22Rv1 (cell line): ENCODE data around the gene PACS1.

ENCODE experiments used
- ZFX ChIP-seq: fragments of 450-650 bp; IDR thresholded peaks from 2 replicates; pipeline ENCODE4 v1.6.1; 2017; ENCODE audit warnings: antibody characterized with exemption, borderline replicate concordance
- TF ChIP-seq, protein P1 (sequence below): fragments of 450-650 bp; IDR thresholded peaks from 2 replicates; pipeline ENCODE4 v1.5.1; 2017; ENCODE audit warnings: mild to moderate bottlenecking

DNA sequence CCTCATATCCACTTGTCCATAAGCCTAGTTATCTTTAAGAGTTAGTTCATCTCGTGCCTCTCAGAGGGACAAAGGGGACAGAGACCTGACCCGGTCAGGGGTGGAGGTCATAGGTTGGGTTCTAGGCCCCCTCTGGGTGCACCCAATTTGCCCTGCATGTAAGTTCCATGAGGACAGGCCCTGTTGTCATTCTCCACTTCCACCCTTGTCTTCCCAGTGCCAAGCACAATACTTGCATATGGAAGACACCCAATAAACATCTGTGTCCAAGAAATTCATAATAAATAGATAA lies 220.2 kb downstream of the PACS1 start:
- TF ChIP-seq, protein P1, sequence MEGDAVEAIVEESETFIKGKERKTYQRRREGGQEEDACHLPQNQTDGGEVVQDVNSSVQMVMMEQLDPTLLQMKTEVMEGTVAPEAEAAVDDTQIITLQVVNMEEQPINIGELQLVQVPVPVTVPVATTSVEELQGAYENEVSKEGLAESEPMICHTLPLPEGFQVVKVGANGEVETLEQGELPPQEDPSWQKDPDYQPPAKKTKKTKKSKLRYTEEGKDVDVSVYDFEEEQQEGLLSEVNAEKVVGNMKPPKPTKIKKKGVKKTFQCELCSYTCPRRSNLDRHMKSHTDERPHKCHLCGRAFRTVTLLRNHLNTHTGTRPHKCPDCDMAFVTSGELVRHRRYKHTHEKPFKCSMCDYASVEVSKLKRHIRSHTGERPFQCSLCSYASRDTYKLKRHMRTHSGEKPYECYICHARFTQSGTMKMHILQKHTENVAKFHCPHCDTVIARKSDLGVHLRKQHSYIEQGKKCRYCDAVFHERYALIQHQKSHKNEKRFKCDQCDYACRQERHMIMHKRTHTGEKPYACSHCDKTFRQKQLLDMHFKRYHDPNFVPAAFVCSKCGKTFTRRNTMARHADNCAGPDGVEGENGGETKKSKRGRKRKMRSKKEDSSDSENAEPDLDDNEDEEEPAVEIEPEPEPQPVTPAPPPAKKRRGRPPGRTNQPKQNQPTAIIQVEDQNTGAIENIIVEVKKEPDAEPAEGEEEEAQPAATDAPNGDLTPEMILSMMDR: no peak
- TF ChIP-seq ZFX: no peak
